IMR-90 (cell line): ENCODE measurements around the gene NEDD4L. TPM values are rescaled to one million over a fixed set of nuclear protein-coding genes. Genes with fewer than 3 reads are reported as not detected.

ENCODE experiments used
- ATAC-seq: fragments of 200-7000 bp; cut with Tn5 transposase; 2 replicates; pipeline ENCODE4 v1.9.1; 2020; ENCODE audit warnings: low read depth, mild to moderate bottlenecking, moderate library complexity
- BruUV-seq: library from RNA; stranded (reverse); fragments of 400-500 nt; replicated peaks from 2 replicates; lab custom pipeline; 2021; lab: Mats Ljungman, UMichigan
- CTCF ChIA-PET: fragments of 300-600 bp; formaldehyde crosslinking; extraction: SDS; loops from one replicate; lab custom pipeline; 2021; ENCODE audit warnings: antibody characterized with exemption; lab: Yijun Ruan, JAX
- POLR2A ChIA-PET: fragments of 300-600 bp; sonication (Branson Sonifier 250); formaldehyde crosslinking; loops from one replicate; lab custom pipeline; 2022; ENCODE audit warnings: antibody characterized with exemption; ENCODE audit not compliant: unreplicated experiment; lab: Charles Lee
- DNase-seq: peaks from one replicate; pipeline ENCODE4 v3.0.0; 2013
- H2AFZ ChIP-seq: replicated peaks from 2 replicates; pipeline ENCODE3; 2013; ENCODE audit warnings: low read length, mild to moderate bottlenecking; ENCODE audit not compliant: poor library complexity
- H2AK5ac ChIP-seq: 2 replicates; pipeline ENCODE4 v1.6.1; 2013; ENCODE audit warnings: low read depth, low read length, inconsistent platforms
- H2AK9ac ChIP-seq: replicated peaks from 2 replicates; pipeline ENCODE3; 2013; ENCODE audit warnings: mild to moderate bottlenecking, low read depth, low read length, moderate library complexity; ENCODE audit not compliant: poor library complexity
- H2BK120ac ChIP-seq: 2 replicates; pipeline ENCODE4 v1.6.1; 2013; ENCODE audit warnings: low read depth, low read length, inconsistent platforms
- H2BK15ac ChIP-seq: 3 replicates; pipeline ENCODE4 v1.6.1; 2013; ENCODE audit warnings: low read depth, low read length, inconsistent platforms
- H2BK20ac ChIP-seq: 2 replicates; pipeline ENCODE4 v1.6.1; 2013; ENCODE audit warnings: low read depth, mild to moderate bottlenecking, inconsistent platforms, low read length, moderate library complexity
- H2BK5ac ChIP-seq: 2 replicates; pipeline ENCODE4 v1.6.1; 2013; ENCODE audit warnings: mild to moderate bottlenecking, low read depth, low read length, inconsistent platforms; ENCODE audit not compliant: poor library complexity, severe bottlenecking
- H3K14ac ChIP-seq: replicated peaks from 2 replicates; pipeline ENCODE4 v1.6.1; 2013; ENCODE audit warnings: low read depth, low read length, inconsistent platforms
- H3K18ac ChIP-seq: 2 replicates; pipeline ENCODE4 v1.6.1; 2013; ENCODE audit warnings: low read depth, low read length, control low read depth
- H3K23ac ChIP-seq: 2 replicates; pipeline ENCODE4 v1.6.1; 2013; ENCODE audit warnings: low read depth, low read length, inconsistent platforms
- H3K27ac ChIP-seq: 2 replicates; pipeline ENCODE4 v1.5.1; 2013; ENCODE audit warnings: mild to moderate bottlenecking, control low read depth, low read length; ENCODE audit not compliant: insufficient read depth
- H3K27me3 ChIP-seq: 2 replicates; pipeline ENCODE4 v1.6.1; 2013; ENCODE audit warnings: low read length; ENCODE audit not compliant: control insufficient read depth, insufficient read depth
- H3K36me3 ChIP-seq: 2 replicates; pipeline ENCODE4 v1.6.1; 2013; ENCODE audit warnings: low read length, mixed read lengths; ENCODE audit not compliant: control insufficient read depth, insufficient read depth
- H3K4ac ChIP-seq: 2 replicates; pipeline ENCODE4 v1.6.1; 2013; ENCODE audit warnings: low read depth, low read length, inconsistent platforms
- H3K4me1 ChIP-seq: 2 replicates; pipeline ENCODE4 v1.6.1; 2013; ENCODE audit warnings: low read length, mixed read lengths; ENCODE audit not compliant: control insufficient read depth, insufficient read depth
- H3K4me2 ChIP-seq: 2 replicates; pipeline ENCODE4 v1.6.1; 2013; ENCODE audit warnings: low read depth, mild to moderate bottlenecking, control low read depth, low read length, moderate library complexity
- H3K4me3 ChIP-seq: 2 replicates; pipeline ENCODE4 v1.5.1; 2013; ENCODE audit warnings: low read depth, mild to moderate bottlenecking, control low read depth, low read length, moderate library complexity; ENCODE audit not compliant: insufficient read depth
- H3K56ac ChIP-seq: 2 replicates; pipeline ENCODE4 v1.6.1; 2013; ENCODE audit warnings: low read length, inconsistent platforms; ENCODE audit not compliant: insufficient read depth; ENCODE audit errors: extremely low read depth
- H3K79me1 ChIP-seq, 2 experiments: 2 replicates each; pipeline ENCODE4 v1.6.1; 2013; ENCODE audit warnings: low read length in 2 of 2, inconsistent platforms in 1 of 2, low read depth in 1 of 2
- H3K9ac ChIP-seq: 2 replicates; pipeline ENCODE4 v1.6.1; 2013; ENCODE audit warnings: low read depth, low read length, control low read depth
- H3K9me1 ChIP-seq: 2 replicates; pipeline ENCODE4 v1.6.1; 2013; ENCODE audit warnings: low read length, inconsistent platforms; ENCODE audit not compliant: insufficient read depth
- H3K9me3 ChIP-seq: 2 replicates; pipeline ENCODE4 v1.6.1; 2013; ENCODE audit warnings: low read length; ENCODE audit not compliant: control insufficient read depth, insufficient read depth
- H4K20me1 ChIP-seq: 2 replicates; pipeline ENCODE4 v1.6.1; 2013; ENCODE audit warnings: low read length, inconsistent platforms; ENCODE audit not compliant: insufficient read depth
- H4K5ac ChIP-seq: 2 replicates; pipeline ENCODE4 v1.6.1; 2013; ENCODE audit warnings: mild to moderate bottlenecking, low read depth, low read length, control low read depth
- H4K8ac ChIP-seq, 2 experiments: 2 replicates each; pipeline ENCODE4 v1.6.1; 2013; ENCODE audit warnings: low read depth in 2 of 2, low read length in 2 of 2, control low read depth in 1 of 2, inconsistent platforms in 1 of 2
- H4K91ac ChIP-seq: 2 replicates; pipeline ENCODE4 v1.6.1; 2013; ENCODE audit warnings: low read depth, low read length, inconsistent platforms; ENCODE audit not compliant: insufficient read depth
- MXI1 ChIP-seq: IDR thresholded peaks from 2 replicates; pipeline ENCODE4 v1.6.1; 2012; ENCODE audit warnings: low read depth, mild to moderate bottlenecking, low read length, moderate library complexity, borderline replicate concordance
- POLR2A ChIP-seq: IDR thresholded peaks from 2 replicates; pipeline ENCODE4 v1.6.1; 2012; ENCODE audit warnings: mild to moderate bottlenecking, low read depth, low read length
- WGBS, 2 experiments: methylation state at CpG; one replicate each; pipeline versions ENCODE4 v1.1.5 to v1.1.7; 2013; ENCODE audit warnings: missing lambda C conversion rate in 2 of 2; ENCODE audit not compliant: insufficient read length in 1 of 2; ENCODE audit errors: extremely low coverage in 2 of 2; 5-methylcytosine and 5-hydroxymethylcytosine counted together
- dilution Hi-C: fragments of 300-500 bp; cut with HindIII; formaldehyde crosslinking; loops from one replicate; pipeline ENCODE4 v1.14.3; 2018; ENCODE audit warnings: low sequenced_read_pairs; ENCODE audit not compliant: unreplicated experiment
- in situ Hi-C: fragments of 300-500 bp; cut with MboI; formaldehyde crosslinking; loops from 3 replicates; pipeline ENCODE4 v1.14.3; 2019; ENCODE audit warnings: low sequenced_read_pairs, inconsistent platforms, mixed read lengths
- intact Hi-C: fragments of 100-400 bp; cut with micrococcal nuclease; formaldehyde crosslinking; loops from 2 replicates; pipeline ENCODE4 v1.10.0; 2022
- polyA plus RNA-seq, 3 experiments: library from polyadenylated mRNA; depleted of rRNA; stranded (reverse); fragments of >200 nt; gene quantifications; 2 replicates each; pipeline ENCODE4 v1.2.3, GENCODE V29; 2012; ENCODE audit warnings: low replicate concordance in 1 of 3
- total RNA-seq: library from RNA; depleted of rRNA; stranded (reverse); fragments of >200 nt; gene quantifications from 2 replicates; pipeline ENCODE4 v1.2.3, GENCODE V29; 2012

Gene NEDD4L
- total and polyA plus RNA-seq, 2 of the 4 experiments (the other 2 are of a cell fraction), result 10.0 to 10.9 TPM

GRCh38 chr18:58168993-58169392, 125.0 kb downstream of the NEDD4L start:
- DNase-seq (no peak), ATAC-seq (no peak)
- Histone ChIP-seq H3K14ac (no peak overlapping the region), H3K4ac (no peak overlapping the region), H2BK120ac (no peak overlapping the region), H4K8ac (no peak overlapping the region), H3K23ac (no peak overlapping the region), H2AK5ac (no peak overlapping the region), H3K9ac (no peak overlapping the region), H3K18ac (no peak overlapping the region), H3K9me3 (no peaks in the 10 kb centered on the region), H2AK9ac (no peak overlapping the region), H3K4me2 (no peak overlapping the region), H3K27ac (no peak overlapping the region), H3K56ac (no peak overlapping the region), H2AFZ (no peak overlapping the region), H3K4me3 (no peak overlapping the region), H3K9me1 (peaks cover 7% of the 10 kb centered on the region), H2BK15ac (no peak overlapping the region), H3K27me3 (peaks cover 3% of the 10 kb centered on the region; the same call in 1 of the 2 replicates), H3K4me1 (no peaks in the 10 kb centered on the region), H3K36me3 (no peaks in the 10 kb centered on the region), H4K5ac (no peak overlapping the region), H3K79me1 (no peaks in the 10 kb centered on the region), H4K20me1 (no peaks in the 10 kb centered on the region), H2BK5ac (no peak overlapping the region), H4K91ac (no peak overlapping the region), H2BK20ac (no peak overlapping the region)
- 63% methylated on average over 9 of the region's 10 CpGs; no CpG with 5 or more reads in 1 of the 2 experiments for WGBS, 2 experiments
- in situ Hi-C loops, result no loop called here
- dilution Hi-C loops, result no loop called here
- intact Hi-C loops, result no loop called here
- BruUV-seq, result no TSS peak
- CTCF ChIA-PET, result no interaction called here
- POLR2A ChIA-PET, result no interaction called here
- TF ChIP-seq MXI1, result no peak
- TF ChIP-seq POLR2A, result no peak
